ENCODE measurements around the gene POLDIP2.

- TF ChIP-seq, protein P1, sequence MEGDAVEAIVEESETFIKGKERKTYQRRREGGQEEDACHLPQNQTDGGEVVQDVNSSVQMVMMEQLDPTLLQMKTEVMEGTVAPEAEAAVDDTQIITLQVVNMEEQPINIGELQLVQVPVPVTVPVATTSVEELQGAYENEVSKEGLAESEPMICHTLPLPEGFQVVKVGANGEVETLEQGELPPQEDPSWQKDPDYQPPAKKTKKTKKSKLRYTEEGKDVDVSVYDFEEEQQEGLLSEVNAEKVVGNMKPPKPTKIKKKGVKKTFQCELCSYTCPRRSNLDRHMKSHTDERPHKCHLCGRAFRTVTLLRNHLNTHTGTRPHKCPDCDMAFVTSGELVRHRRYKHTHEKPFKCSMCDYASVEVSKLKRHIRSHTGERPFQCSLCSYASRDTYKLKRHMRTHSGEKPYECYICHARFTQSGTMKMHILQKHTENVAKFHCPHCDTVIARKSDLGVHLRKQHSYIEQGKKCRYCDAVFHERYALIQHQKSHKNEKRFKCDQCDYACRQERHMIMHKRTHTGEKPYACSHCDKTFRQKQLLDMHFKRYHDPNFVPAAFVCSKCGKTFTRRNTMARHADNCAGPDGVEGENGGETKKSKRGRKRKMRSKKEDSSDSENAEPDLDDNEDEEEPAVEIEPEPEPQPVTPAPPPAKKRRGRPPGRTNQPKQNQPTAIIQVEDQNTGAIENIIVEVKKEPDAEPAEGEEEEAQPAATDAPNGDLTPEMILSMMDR (IDR thresholded peaks at IDR 0.05 in 4 of 5, conservative IDR thresholded peaks at IDR 0.05 in 1 of 5): no peak
- TF ChIP-seq POLR2A (IDR thresholded peaks at IDR 0.05): no peak
These were observed 11.7 kb downstream of the POLDIP2 start for GRCh38 chr17:28345419-28346198.
